ENCODE results near the gene SEC24A. TPM values are rescaled to one million over a fixed set of nuclear protein-coding genes. Genes with fewer than 3 reads are reported as not detected.

Gene SEC24A
- polyA plus RNA-seq, 1 donor from 2014 or later, result 24.7 TPM

DNA sequence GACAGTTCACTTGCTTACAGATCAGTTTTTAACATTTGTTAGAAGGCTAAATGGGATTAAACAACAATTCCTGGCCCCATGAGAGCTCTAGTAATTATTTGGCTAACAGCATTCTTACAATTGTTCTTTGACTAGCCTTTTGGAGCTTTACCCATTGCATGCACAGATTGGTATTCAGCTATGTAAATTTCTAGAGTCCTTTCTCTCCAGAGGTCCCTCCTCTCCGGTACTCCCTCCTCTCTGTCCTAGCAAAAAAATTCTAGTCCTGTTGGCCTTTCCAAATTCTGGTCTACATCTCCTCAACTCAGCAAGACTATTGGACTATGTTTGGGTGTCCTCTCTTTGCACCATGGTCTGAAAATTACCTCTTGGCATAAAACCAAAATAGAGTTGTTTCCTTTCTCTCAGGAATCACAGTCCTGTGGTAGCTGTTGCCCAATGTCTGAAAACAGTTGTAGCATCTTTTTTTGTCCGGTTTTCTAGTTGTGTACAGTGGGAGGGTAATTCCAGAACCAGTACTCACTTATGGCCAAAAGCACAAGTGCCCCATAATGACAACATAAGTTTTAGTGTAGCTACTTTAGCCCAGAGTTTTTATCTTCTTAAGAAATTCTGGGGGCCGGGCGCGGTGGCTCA lies 34.0 kb upstream of the SEC24A start:
- Histone ChIP-seq H3K36me3 (ENCODE audit: insufficient read depth, low read length) (no peaks in the 10 kb centered on the region), H3K9me3 (ENCODE audit: low read length) (no peaks in the 10 kb centered on the region), H3K79me2 (replicated peaks; ENCODE audit: insufficient read depth, low read length) (no peaks in the 10 kb centered on the region), H3K9me2 (ENCODE audit: insufficient read depth, low read length) (no peaks in the 10 kb centered on the region), H3K27me3 (ENCODE audit: insufficient read depth, low read depth, low read length) (no peaks in the 10 kb centered on the region), H2AFZ (ENCODE audit: low read depth, low read length) (no peak overlapping the region), H3K4me2 (ENCODE audit: low read length) (no peak overlapping the region), H4K20me1 (ENCODE audit: insufficient read depth) (no peaks in the 10 kb centered on the region), H3K4me3 (ENCODE audit: low read length) (no peak overlapping the region), H3K9ac (ENCODE audit: low read length) (no peak overlapping the region), H3F3A (ENCODE audit: insufficient read depth, low read length, poor library complexity, severe bottlenecking) (no peaks in the 10 kb centered on the region), H3K27ac (ENCODE audit: low read length) (no peak overlapping the region)
- TF ChIP-seq EZH2 (IDR thresholded peaks at IDR 0.05; ENCODE audit: borderline replicate concordance, insufficient read depth, low read length, poor library complexity, severe bottlenecking) (no peak), RAD21 (conservative IDR thresholded peaks at IDR 0.05) (no peak), SMC3 (conservative IDR thresholded peaks at IDR 0.05; ENCODE audit: poor library complexity) (no peak), MXI1 (conservative IDR thresholded peaks at IDR 0.05; ENCODE audit: poor library complexity, severe bottlenecking) (no peak), EP300 (conservative IDR thresholded peaks at IDR 0.05; ENCODE audit: poor library complexity, severe bottlenecking) (no peak), POLR2AphosphoS5 (IDR thresholded peaks at IDR 0.05) (no peak), TAF1 (IDR thresholded peaks at IDR 0.05; ENCODE audit: low read depth) (no peak)
- TF ChIP-seq, protein P1, sequence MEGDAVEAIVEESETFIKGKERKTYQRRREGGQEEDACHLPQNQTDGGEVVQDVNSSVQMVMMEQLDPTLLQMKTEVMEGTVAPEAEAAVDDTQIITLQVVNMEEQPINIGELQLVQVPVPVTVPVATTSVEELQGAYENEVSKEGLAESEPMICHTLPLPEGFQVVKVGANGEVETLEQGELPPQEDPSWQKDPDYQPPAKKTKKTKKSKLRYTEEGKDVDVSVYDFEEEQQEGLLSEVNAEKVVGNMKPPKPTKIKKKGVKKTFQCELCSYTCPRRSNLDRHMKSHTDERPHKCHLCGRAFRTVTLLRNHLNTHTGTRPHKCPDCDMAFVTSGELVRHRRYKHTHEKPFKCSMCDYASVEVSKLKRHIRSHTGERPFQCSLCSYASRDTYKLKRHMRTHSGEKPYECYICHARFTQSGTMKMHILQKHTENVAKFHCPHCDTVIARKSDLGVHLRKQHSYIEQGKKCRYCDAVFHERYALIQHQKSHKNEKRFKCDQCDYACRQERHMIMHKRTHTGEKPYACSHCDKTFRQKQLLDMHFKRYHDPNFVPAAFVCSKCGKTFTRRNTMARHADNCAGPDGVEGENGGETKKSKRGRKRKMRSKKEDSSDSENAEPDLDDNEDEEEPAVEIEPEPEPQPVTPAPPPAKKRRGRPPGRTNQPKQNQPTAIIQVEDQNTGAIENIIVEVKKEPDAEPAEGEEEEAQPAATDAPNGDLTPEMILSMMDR (IDR thresholded peaks at IDR 0.05; ENCODE audit: poor library complexity, severe bottlenecking), result no peak
- TF ChIP-seq, protein P2, sequence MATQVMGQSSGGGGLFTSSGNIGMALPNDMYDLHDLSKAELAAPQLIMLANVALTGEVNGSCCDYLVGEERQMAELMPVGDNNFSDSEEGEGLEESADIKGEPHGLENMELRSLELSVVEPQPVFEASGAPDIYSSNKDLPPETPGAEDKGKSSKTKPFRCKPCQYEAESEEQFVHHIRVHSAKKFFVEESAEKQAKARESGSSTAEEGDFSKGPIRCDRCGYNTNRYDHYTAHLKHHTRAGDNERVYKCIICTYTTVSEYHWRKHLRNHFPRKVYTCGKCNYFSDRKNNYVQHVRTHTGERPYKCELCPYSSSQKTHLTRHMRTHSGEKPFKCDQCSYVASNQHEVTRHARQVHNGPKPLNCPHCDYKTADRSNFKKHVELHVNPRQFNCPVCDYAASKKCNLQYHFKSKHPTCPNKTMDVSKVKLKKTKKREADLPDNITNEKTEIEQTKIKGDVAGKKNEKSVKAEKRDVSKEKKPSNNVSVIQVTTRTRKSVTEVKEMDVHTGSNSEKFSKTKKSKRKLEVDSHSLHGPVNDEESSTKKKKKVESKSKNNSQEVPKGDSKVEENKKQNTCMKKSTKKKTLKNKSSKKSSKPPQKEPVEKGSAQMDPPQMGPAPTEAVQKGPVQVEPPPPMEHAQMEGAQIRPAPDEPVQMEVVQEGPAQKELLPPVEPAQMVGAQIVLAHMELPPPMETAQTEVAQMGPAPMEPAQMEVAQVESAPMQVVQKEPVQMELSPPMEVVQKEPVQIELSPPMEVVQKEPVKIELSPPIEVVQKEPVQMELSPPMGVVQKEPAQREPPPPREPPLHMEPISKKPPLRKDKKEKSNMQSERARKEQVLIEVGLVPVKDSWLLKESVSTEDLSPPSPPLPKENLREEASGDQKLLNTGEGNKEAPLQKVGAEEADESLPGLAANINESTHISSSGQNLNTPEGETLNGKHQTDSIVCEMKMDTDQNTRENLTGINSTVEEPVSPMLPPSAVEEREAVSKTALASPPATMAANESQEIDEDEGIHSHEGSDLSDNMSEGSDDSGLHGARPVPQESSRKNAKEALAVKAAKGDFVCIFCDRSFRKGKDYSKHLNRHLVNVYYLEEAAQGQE (IDR thresholded peaks at IDR 0.05; ENCODE audit: borderline replicate concordance), result no peak

DNA sequence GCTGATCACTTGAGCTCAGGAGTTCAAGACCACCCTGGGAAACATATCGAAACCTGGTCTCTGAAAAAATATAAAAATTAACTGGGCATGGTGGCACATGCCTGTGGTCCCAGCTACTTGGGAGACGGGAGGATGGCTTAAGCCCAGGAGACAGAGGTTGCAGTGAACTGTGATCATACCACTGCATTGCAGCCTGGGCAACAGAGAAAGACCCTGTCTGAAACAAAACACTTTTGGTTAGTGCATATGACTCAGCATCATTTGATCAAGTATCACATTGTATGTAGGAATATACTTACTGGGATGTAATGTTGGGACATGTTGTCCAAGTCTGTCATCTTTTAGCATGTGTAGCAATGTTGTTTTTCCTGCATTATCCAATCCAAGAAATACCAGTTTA lies 28.0 kb upstream of the SEC24A start:
- Histone ChIP-seq H3K9ac (ENCODE audit: low read length) (no peak overlapping the region), H4K20me1 (ENCODE audit: insufficient read depth) (no peaks in the 10 kb centered on the region), H3F3A (ENCODE audit: insufficient read depth, low read length, poor library complexity, severe bottlenecking) (no peaks in the 10 kb centered on the region), H3K27me3 (ENCODE audit: insufficient read depth, low read depth, low read length) (no peaks in the 10 kb centered on the region), H3K36me3 (ENCODE audit: insufficient read depth, low read length) (peaks cover 5% of the 10 kb centered on the region), H3K4me3 (ENCODE audit: low read length) (no peak overlapping the region), H3K9me3 (ENCODE audit: low read length) (no peaks in the 10 kb centered on the region), H2AFZ (ENCODE audit: low read depth, low read length) (no peak overlapping the region), H3K79me2 (replicated peaks; ENCODE audit: insufficient read depth, low read length) (no peaks in the 10 kb centered on the region), H3K27ac (ENCODE audit: low read length) (no peak overlapping the region), H3K9me2 (ENCODE audit: insufficient read depth, low read length) (no peaks in the 10 kb centered on the region), H3K4me2 (ENCODE audit: low read length) (no peak overlapping the region)
- TF ChIP-seq, protein P2 (IDR thresholded peaks at IDR 0.05; ENCODE audit: borderline replicate concordance), result no peak
- TF ChIP-seq POLR2AphosphoS5 (IDR thresholded peaks at IDR 0.05) (no peak), MXI1 (conservative IDR thresholded peaks at IDR 0.05; ENCODE audit: poor library complexity, severe bottlenecking) (no peak), RAD21 (conservative IDR thresholded peaks at IDR 0.05) (no peak), EZH2 (IDR thresholded peaks at IDR 0.05; ENCODE audit: borderline replicate concordance, insufficient read depth, low read length, poor library complexity, severe bottlenecking) (no peak)
- TF ChIP-seq, protein P1 (IDR thresholded peaks at IDR 0.05; ENCODE audit: poor library complexity, severe bottlenecking), result no peak
